CD4-positive, alpha-beta T cell treated with Interleukin-2 at 100 ng/mL for 4 hours (primary cell): ENCODE data around the gene MUC20.
"Not testable (repeated sequence)": the region's sequence is repeated elsewhere in the genome, so short reads cannot be mapped to it uniquely, and the experiment has no call there.

Source experiments
- DNase-seq: peaks from one replicate; pipeline ENCODE4 v3.0.0-alpha.2; 2020; ENCODE audit warnings: low spot score

Gene MUC20

GRCh38 chr3:195729476-195730251, 8.9 kb downstream of the MUC20 start:
- no peak for DNase-seq

GRCh38 chr3:195731356-195731905, 10.7 kb downstream of the MUC20 start:
- DNase-seq = no peak

GRCh38 chr3:195732940-195733339, 12.2 kb downstream of the MUC20 start:
- DNase-seq = no peak

- DNase-seq = no peak
Observed at GRCh38 chr3:195735036-195735695, 14.4 kb downstream of the MUC20 start.

- DNase-seq = no peak
Observed at GRCh38 chr3:195736866-195737490, 16.2 kb downstream of the MUC20 start.

GRCh38 chr3:195737782-195738181, 17.0 kb downstream of the MUC20 start:
- not testable (repeated sequence) for DNase-seq

- DNase-seq = no peak
Observed at GRCh38 chr3:195738274-195739044, 17.7 kb downstream of the MUC20 start.

GRCh38 chr3:195739561-195740111, 18.9 kb downstream of the MUC20 start:
- DNase-seq = no peak

- DNase-seq = no peak
Observed at GRCh38 chr3:195744437-195744836, 23.7 kb downstream of the MUC20 start.

- DNase-seq = no peak
Observed at GRCh38 chr3:195746346-195746745, 25.6 kb downstream of the MUC20 start.

GRCh38 chr3:195746751-195747150, 26.0 kb downstream of the MUC20 start:
- no peak for DNase-seq

GRCh38 chr3:195748661-195749060, 27.9 kb downstream of the MUC20 start:
- DNase-seq = no peak

GRCh38 chr3:195749101-195749500, 28.3 kb downstream of the MUC20 start:
- DNase-seq = not testable (repeated sequence)

- DNase-seq = no peak
Observed at GRCh38 chr3:195750797-195751520, 30.2 kb downstream of the MUC20 start.

GRCh38 chr3:195751560-195751959, 30.8 kb downstream of the MUC20 start:
- DNase-seq = no peak

GRCh38 chr3:195752066-195752465, 31.3 kb downstream of the MUC20 start:
- DNase-seq = no peak

- DNase-seq = no peak
Observed at GRCh38 chr3:195752546-195753331, 32.0 kb downstream of the MUC20 start.

GRCh38 chr3:195753581-195753980, 32.8 kb downstream of the MUC20 start:
- no peak for DNase-seq

GRCh38 chr3:195754141-195754540, 33.4 kb downstream of the MUC20 start:
- no peak for DNase-seq

- DNase-seq = no peak
Observed at GRCh38 chr3:195754906-195755305, 34.1 kb downstream of the MUC20 start.
